HG03521 (cell line): Measurements from ENCODE around the gene PRSS58.

Experiments
- ATAC-seq: cut with Tn5 transposase; IDR thresholded peaks from one replicate; pipeline ENCODE4 v1.9.1; 2021; ENCODE audit warnings: mild to moderate bottlenecking, moderate library complexity; ENCODE audit not compliant: unreplicated experiment

The PRSS58 gene, protein sequence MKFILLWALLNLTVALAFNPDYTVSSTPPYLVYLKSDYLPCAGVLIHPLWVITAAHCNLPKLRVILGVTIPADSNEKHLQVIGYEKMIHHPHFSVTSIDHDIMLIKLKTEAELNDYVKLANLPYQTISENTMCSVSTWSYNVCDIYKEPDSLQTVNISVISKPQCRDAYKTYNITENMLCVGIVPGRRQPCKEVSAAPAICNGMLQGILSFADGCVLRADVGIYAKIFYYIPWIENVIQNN

DNA sequence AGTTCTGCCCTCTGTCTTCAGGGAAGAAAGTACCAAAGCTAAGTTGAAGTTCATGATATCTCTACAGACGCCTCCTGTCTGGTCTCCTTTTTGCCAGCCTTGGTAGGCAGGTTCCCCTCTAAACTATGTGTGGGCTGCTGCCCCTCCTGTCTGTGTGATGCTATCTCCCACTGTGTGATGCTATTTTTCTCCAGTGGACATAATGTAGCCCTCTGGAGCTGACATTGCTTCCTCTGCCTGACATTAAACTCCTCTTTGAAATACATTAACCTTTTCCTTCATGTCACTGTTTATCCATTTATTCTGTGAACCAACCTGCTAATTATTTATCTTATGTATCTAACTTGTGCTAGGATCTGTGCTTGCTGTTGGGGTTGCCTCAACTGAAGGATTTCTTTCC, at the start of gene PRSS58:
Gene PRSS58, minus strand, starts transcription at position 101 of the 400 bp plus-strand sequence. CDS start 351 bp downstream, outside the sequence.
- no peak for ATAC-seq

DNA sequence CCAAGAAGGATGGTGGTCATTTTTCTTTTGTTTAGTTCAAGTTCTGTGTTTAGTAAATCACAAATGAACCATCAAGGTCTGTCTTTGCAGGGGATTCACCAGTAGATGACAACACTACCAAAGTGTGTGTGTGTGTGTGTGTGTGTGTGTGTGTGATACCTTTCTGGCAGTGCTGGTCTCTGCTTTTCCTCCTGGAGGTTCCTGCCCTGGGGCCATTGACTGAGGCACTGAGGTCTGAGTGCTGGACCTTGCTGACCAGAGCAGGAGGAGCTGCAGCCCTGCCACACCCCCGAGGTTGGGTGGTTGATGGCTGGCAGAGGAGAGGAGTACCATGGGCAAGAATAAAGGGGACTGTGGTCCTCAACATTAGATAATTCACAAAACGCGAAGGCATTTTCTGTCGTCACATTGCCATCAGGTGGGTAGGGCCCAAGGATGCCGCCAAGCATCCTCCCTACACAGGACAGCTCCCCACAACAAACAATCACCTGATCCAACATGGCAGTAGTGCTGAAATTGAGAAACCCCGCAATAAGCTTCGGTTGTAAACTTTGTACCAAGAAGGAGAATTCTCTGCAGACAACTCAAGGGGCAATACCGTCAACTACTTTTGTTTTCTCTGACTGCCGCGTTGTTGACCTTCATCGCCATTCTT, 49.5 kb upstream of the PRSS58 start:
- no peak for ATAC-seq

DNA sequence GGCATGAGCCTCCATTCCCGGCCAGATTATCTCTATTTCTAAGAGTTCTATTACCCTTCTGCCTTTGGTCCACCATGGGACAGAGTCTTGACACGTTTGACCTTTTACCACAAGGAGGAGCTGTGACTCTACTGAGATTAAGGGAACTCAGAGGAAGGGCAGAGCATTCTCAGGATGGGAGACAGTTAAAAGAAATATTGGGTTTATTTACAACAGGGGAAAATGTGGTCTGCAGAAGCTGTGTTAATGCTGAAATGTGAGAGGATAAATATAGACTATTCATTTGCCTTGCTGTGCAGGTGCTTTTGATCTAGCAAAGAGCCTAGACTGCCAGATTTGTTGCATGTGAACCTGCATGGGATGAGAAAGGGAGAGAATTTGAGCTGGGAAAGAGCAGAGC, 45.8 kb upstream of the PRSS58 start:
- no peak for ATAC-seq

DNA sequence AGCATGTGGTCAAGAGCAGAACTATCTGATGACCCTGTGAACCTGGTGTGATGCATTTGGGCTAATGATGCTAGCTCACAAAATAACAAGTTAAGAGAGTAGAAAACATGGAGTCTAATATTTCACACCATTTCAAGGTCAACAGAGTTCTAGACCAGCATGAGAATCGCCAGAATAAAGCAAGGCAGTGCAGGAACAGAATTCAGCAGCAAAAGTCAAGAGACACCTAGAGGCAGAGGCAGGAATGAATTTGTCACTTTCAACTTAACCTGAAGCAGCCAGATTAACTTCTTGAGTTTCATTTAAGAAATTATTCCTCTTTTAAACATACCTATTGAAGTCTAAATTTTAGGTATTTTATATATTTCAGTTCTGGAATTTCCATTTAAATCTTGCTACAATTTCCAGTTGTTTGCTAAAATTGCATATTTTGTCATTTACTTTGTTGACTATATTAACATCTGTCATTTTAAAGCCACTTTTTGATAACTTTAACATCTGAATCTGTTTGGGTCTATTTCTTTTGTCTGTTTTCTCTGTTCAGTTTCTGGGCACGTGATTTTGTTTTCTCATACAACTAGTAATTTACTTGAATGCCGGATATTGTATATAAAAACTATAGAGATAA, 44.2 kb upstream of the PRSS58 start:
- no peak for ATAC-seq

DNA sequence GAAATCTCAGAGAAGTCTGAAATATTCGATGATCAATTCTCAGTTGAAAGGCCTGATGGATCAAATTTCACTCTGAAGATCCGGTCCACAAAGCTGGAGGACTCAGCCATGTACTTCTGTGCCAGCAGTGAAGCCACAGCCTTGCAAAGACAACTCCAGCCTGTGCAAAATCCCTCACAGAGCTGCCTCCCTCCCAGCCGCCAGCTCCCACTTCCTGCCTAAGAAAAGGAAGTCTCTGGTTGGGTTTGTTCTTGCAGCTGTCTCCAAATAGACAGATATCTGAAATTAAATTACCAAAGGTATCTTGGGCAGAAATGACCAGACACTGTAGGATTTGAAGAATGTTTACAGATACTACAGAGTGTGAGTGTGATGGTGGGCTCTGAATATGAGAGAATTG, 43.4 kb upstream of the PRSS58 start:
- no peak for ATAC-seq

DNA sequence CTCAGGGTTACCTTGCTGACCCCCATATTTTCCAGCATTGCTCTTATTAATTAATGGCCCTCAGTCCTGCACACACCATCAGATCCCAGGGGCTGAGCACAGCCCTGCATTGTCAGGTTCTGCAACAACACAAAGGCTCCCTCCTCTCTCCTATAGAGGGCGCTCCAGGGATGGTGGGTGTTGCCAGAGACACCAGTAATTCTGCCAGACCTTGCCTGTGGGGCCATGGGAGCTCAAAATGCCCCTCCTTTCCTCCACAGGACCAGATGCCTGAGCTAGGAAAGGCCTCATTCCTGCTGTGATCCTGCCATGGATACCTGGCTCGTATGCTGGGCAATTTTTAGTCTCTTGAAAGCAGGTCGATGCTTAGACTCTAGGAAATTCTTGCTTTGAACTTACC, 42.8 kb upstream of the PRSS58 start:
- no peak for ATAC-seq

DNA sequence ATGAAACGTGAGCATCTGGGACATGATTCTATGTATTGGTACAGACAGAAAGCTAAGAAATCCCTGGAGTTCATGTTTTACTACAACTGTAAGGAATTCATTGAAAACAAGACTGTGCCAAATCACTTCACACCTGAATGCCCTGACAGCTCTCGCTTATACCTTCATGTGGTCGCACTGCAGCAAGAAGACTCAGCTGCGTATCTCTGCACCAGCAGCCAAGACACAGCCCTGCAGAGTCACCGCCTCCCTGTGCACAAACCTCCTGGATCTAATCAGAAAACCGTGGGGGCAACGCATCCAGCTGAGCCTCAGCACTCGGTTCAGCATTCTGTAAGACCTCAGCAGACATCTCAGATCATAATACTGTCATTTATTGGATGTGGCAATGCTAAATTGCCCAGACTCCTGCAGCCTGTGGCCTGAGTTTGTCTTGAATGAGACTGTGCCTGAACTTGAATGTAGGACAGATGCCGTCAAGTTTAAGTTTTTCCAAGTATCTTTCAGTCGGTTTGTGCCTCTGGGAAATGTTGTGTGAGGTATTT, 41.5 kb upstream of the PRSS58 start:
- ATAC-seq: no peak

DNA sequence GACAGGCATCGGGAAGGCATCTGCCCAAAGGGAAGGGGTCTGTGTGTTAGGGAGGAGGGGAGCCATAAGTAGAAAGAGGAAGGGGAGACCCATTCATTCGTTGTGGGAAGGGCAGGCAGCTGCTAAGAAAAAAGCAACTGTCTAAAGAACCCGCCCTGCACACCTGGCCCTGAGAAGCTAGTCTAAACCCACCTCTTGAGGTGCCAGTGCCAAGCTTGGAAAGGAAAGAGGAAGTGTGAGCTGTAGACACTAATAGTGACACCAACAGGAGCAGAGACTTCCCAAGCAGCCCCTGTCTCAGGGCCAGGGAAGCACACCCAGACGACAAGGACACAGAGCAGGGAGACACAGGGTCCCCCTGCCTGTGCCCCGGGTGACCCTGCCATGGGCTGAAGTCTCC, 40.8 kb upstream of the PRSS58 start:
- ATAC-seq: no peak

DNA sequence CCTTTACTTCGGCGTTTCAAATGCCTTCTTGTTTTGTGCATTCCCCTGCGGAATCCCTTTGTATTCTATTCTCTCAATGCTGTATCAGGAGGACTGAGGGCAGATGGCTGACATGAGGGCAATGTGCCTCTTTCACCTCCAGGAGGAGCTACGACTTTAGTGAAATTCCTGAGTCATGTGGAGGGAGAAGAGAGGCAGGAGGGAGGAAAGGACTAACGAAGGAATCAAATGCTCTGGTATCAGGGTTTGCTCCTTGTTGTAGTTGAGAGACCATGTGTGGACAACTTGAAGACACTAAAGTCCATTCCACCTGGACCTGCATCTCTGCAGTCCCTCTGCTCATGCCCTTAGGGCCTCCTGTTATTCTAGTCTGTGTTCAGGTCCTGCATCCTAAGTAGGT, 40.2 kb upstream of the PRSS58 start:
- ATAC-seq: no peak

DNA sequence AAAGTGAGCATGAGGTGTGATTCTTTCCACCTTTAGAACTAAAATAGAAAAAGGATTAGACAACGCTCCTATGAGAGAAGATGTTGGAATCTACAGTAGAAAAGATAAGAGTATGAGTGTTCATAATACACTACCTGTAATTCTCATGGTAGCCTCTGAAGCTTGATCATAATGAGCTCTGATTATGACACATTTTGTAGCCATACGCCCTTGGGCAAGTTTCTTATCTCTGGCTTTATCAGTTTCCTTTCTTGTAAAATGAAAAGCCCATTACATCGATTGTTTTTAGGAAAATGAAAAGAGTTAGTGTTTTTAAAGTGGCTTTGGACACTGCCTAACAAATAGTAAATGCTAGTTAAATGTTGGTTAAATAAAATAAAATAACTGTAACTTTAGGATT, 22.4 kb upstream of the PRSS58 start:
- ATAC-seq: no peak

DNA sequence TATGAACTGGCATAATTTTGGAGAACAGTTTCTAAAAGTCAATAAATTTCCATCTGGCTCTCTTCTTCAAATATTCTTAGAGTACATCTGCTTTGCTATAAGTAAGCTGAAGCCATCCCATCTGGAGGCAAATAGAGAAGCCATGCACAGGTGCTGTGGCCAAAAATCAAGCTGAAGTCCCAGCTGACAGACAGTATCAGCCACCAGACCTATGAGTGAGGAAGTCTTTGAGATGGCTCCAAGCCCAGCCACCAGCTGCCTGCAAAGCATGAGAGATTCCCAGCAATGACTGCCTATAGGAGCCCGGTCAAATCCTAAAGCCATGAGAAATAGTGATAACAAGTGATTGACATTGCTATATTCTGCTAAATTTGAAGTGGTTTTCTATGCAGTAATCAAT, 21.7 kb upstream of the PRSS58 start:
- no peak for ATAC-seq

DNA sequence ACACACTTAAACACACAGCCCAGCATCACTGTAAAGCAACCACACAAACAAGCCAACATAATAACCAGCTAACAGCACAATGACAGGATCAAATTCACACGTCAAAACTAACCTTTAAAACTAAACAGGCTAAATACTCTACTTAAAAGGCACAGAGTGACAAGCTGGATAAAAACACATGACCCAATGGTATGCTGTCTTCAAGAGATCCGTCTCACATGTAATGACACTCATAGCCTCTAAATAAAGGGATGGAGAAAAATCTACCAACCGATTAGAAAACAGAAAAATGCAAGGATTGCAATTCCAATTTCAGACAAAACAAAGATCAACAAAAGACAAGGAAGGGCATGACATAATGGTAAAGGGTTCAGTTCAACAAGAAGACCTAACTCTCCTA, 17.2 kb upstream of the PRSS58 start:
- no peak for ATAC-seq

DNA sequence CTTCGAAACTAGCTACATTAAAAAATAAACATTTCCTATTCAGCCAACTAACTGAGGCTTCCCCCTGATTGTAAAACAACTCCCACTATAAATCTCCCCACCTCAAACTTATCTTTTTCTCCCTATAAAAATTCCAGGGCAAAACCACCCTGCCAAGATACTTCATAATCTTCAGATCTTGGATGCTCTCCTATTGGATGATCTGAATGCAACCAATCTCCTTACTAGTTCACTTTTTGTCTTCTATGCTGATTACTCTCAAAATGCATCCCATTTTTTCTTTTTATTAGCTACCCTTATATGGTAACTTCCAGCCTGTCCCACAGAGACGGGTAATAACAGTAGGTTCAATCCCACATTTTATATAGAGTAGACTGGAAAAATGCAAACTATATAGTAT, 15.0 kb upstream of the PRSS58 start:
- no peak for ATAC-seq

DNA sequence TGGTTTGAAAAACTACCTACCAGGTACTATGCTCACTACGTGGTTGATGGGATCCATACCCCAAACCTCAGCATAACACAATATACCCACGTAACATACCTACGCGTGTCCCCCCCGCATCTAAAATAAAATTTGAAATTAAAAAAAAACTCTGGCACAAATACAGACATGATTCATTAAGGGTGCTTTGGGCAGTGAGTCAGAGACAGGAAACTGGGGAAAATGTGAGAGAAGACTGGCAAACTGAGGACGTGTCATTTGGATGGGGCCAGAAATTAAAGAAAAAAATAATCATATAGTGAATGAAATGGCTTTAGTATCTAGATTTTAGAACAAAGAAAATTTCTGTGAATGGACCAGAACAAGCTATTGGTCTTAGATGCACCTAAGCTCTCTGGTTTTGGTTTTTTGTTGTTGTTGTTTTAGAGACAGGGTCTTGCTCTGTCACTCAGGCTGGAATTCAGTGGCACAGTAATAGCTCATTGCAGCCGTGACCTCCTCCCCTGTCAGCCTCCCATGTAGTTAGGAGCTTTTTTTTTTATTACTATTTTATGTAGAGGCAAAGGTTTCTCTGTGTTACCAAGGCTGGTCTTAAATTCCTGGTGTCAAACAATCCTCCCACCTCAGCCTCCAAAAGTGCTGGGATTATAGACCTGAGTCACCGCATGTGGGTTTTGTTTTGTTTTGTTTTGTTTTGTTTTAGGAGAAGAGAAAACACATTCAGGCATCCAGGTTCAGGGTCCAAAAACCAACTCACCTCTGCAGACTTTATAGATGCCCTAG, 5.9 kb upstream of the PRSS58 start:
- no peak for ATAC-seq

DNA sequence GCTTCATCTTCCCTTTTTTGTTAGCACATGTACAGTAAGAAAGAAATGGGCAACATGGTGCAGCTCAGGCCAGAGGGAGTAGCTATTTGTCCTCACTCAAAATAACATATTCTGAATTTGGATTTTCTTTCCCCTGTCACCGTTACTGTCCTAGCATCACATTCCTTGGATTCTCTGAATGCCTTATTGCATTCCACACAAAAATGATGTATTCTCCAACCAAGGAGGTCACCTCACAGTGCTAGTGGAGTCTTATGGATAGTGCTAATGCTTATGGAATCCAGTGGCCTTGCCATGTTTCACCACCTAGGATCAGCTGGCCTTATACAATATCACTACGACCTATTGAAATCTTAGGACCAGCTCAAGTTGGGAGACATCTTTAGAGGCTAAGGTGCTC, 7.2 kb downstream of the PRSS58 start:
- no peak for ATAC-seq

DNA sequence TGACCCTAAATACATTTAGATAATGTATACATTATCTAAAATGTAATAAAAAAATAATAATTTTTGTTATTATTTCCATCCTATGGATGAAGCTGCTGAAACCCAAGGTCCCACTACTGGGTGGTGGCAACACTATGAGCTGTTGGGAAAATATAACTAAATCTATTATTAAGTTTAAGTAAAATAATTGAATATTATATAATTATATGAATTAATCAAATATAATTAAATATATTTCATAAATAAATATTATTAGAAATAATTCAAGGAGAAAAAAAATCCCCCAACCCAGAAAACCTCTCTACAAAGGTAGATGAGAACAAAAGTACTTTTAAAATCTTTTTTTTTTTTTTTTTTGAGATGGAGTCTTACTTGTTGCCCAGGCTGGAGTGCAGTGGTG, 7.9 kb downstream of the PRSS58 start:
- ATAC-seq: no peak

DNA sequence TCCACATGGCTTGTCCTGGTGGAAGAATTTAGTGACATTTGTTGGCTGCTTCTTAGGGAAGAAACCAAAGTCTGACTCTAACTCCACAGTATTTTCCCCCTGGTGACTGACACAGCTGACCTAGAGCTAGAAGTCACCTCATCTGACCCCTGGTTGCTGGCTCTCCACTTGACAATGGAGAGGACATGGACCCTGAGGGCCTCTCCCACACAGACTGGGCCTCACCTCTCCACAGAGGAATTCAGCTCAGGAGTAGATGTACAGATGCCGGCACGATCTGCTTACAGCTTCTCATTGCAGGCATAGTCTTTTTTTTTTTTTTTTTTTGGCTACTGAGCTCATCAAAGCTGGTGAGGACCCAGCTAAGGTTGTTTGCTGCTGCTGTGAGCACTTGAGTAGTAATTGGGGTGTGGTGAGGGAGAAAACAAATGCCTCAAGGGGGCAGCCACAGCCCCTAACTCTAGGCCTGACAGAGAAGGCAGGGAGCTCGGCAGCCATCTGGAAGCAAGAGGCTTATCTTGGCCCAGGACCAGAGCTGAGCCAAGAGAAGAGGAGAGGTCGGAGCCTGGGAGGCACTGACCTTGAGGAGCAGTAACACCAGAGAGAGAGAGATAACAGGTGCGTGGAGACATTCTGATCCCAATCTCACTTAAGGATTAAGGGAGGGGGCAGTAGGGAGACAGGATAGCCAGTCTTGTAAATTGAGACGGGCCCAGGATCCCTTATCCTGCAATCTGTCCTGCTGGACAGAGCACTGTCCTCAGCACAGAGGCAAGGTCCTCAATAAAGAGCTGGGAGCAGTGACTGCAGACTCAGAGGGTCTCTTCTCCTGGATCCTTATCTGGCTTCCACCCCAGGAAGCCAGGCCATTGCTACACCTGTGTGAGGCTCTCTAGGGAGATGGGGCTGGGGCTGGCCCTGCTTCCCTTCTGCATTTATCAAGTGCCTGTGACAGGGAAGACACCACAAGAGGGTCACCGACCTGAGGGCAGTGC, 9.4 kb downstream of the PRSS58 start:
- no peak for ATAC-seq

DNA sequence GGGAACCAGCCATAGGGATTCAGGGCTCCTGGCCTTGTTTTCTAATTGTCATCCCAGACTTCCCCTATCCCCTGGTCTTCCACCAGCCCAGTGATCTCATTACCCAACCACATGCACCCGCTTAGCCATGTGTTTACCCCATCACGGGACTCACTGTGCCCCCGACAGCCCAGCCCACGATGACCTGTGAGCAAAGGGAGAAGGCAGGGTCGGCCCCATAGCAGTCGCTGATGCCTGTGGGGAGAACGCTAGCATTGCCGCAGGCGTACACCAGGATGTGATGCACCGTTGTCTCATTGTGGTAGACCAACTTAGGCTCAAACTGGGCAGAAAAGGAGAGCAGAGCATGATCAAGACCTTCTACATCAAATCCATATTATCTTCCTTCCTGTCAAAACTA, 14.0 kb downstream of the PRSS58 start:
- ATAC-seq: no peak

DNA sequence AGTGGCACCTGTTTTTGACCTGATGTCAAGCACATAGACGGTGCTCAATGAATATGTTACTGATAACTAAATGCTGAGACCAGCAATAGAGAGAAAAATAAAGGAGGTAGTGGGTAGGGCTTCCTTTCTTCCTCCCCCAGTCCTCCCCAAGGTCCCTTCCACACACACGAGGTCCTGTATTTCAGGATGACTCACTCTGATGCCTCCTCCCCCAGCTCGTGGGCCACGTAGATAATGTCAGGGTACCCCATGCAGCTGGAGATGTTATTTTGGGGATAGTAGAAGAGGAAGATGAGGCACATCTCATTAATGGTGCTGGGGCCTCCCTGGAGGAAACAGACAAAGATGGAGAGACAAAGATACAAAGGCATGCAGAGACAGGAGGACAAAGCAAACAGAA, 17.3 kb downstream of the PRSS58 start:
- ATAC-seq: no peak

DNA sequence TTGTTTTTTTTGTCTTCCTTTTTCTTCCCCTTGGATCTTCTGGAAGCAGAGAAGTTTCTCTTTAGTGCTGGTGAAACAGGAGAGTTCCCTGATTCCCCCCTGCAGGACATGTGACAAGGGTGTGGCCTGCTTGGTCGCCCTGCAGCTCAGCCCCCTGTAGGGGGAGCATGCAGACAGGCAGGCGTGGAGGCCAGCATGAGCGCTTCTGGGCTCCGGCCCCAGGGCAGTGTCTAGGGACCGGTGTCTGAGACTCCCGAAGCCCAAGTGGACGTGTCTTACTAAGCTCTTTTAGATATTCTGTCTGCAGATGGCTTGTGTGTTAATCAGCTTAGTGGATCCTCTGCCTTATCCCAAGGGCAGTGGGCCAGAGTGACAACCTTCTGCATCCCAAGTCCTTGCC, 26.1 kb downstream of the PRSS58 start:
- ATAC-seq: no peak
